Lung (tissue), 12 donors: Measurements from ENCODE around the gene GDAP1L1. TPM values are rescaled to one million over a fixed set of nuclear protein-coding genes. Genes with fewer than 3 reads are reported as not detected.
"Not testable (repeated sequence)": the region's sequence is repeated elsewhere in the genome, so short reads cannot be mapped to it uniquely, and the experiment has no call there.

ENCODE experiments used
- ATAC-seq: fragments of 200-7000 bp; cut with Tn5 transposase; one replicate; pipeline ENCODE4 v1.9.1; 2020; ENCODE audit warnings: moderate number of reproducible peaks; ENCODE audit not compliant: insufficient read depth, low FRiP score
- DNase-seq, 3 donors: peaks; one replicate each; pipeline ENCODE4 v3.0.0-alpha.2; 2013 to 2017
- H3K27ac ChIP-seq, 2 donors: one replicate each; pipeline ENCODE4 v1.5.1; 2013; ENCODE audit warnings: mild to moderate bottlenecking in 2 of 2, moderate library complexity in 2 of 2, control low read depth in 1 of 2, inconsistent platforms in 1 of 2, low read depth in 1 of 2, low read length in 1 of 2
- H3K27me3 ChIP-seq, 3 donors: one replicate each; pipeline ENCODE4 v1.5.1; 2013; ENCODE audit warnings: low read length in 2 of 3; ENCODE audit not compliant: control insufficient read depth in 3 of 3, insufficient read depth in 3 of 3
- H3K36me3 ChIP-seq, 4 donors: one replicate each; pipeline ENCODE4 v1.5.1; 2013; ENCODE audit warnings: low read length in 4 of 4, mild to moderate bottlenecking in 1 of 4, moderate library complexity in 1 of 4; ENCODE audit not compliant: control insufficient read depth in 4 of 4, insufficient read depth in 4 of 4
- H3K4me1 ChIP-seq, 5 donors: one replicate each; pipeline ENCODE4 v1.5.1; 2013; ENCODE audit warnings: low read length in 5 of 5, mild to moderate bottlenecking in 2 of 5, moderate library complexity in 1 of 5; ENCODE audit not compliant: control insufficient read depth in 5 of 5, insufficient read depth in 5 of 5
- H3K4me3 ChIP-seq: one replicate; pipeline ENCODE4 v1.5.1; 2013; ENCODE audit warnings: mild to moderate bottlenecking, control low read depth, moderate library complexity
- H3K9ac ChIP-seq, 2 donors: one replicate each; pipeline ENCODE4 v1.5.1; 2013; ENCODE audit warnings: low read length in 2 of 2, control low read depth in 1 of 2; ENCODE audit not compliant: insufficient read depth in 1 of 2
- H3K9me3 ChIP-seq, 4 donors: one replicate each; pipeline ENCODE4 v1.5.1; 2013; ENCODE audit warnings: low read length in 3 of 4, mild to moderate bottlenecking in 1 of 4, moderate library complexity in 1 of 4; ENCODE audit not compliant: control insufficient read depth in 4 of 4, insufficient read depth in 3 of 4
- CTCF ChIP-seq: IDR thresholded peaks from 2 replicates; pipeline ENCODE4 v1.5.1; 2012; ENCODE audit warnings: mild to moderate bottlenecking; ENCODE audit errors: control extremely low read depth, extremely low read depth
- WGBS, 2 donors: extraction: QIAGEN DNeasy Blood & Tissue Kit; methylation state at CpG; one replicate each; pipeline ENCODE4 v1.1.7; 2013; 5-methylcytosine and 5-hydroxymethylcytosine counted together
- polyA plus RNA-seq, 2 donors: library from polyadenylated mRNA; stranded (reverse); fragments of 200-250 nt; gene quantifications; one replicate each; pipeline ENCODE4 v1.2.1, GENCODE V29; 2013
- total RNA-seq, 2 donors: library from RNA; depleted of rRNA in 1 of 2; stranded (reverse); fragments of >200 nt in 1 of 2; gene quantifications; one replicate each; pipeline ENCODE4 v1.2.1, GENCODE V29; 2014 to 2021
- donor health status: control.
- donor health status: control.
- donor health status: Bipolar disorder and iron deficiency.
- donor health status: healthy.
- donor health status: DM: yes; HTN: yes; CAD: no.

GDAP1L1 gene
- total and polyA plus RNA-seq, 4 donors = 0.02 to 0.10 TPM; not detected in 2

- 95 to 97% methylated on average over 6 of the region's 6 CpGs for WGBS, 2 donors
- Histone ChIP-seq H3K4me3 (no peak overlapping the region), H3K27me3 (no peaks in the 10 kb centered on the region), H3K9me3 (peaks cover 0 to 3% (median 0%) of the 10 kb centered on the region in 4 donors), H3K36me3 (no peaks in the 10 kb centered on the region), H3K27ac (no peak overlapping the region), H3K9ac (no peak overlapping the region), H3K4me1 (peaks cover 0 to 2% (median 0%) of the 10 kb centered on the region in 5 donors)
- ATAC-seq = no peak
- no peak for TF ChIP-seq CTCF
- DNase-seq = no peak
Observed at GRCh38 chr20:44233436-44234016, 13.6 kb upstream of the GDAP1L1 start.

- no peak for DNase-seq
- no peaks in the 10 kb centered on the region for H3K27me3 ChIP-seq
- 86 to 93% methylated on average over 14 of the region's 14 CpGs for WGBS, 2 donors
- peaks cover 0 to 3% (median 0%) of the 10 kb centered on the region in 4 donors for H3K9me3 ChIP-seq
- H3K4me1 ChIP-seq = peaks cover 0 to 2% (median 0%) of the 10 kb centered on the region in 5 donors
- TF ChIP-seq CTCF = no peak
- H3K36me3 ChIP-seq = no peaks in the 10 kb centered on the region
- no peak overlapping the region for H3K27ac ChIP-seq
- H3K9ac ChIP-seq = no peak overlapping the region
- H3K4me3 ChIP-seq = no peak overlapping the region
- no peak for ATAC-seq
Observed at GRCh38 chr20:44234566-44235317, 12.4 kb upstream of the GDAP1L1 start.

GRCh38 chr20:44235702-44236101, 11.4 kb upstream of the GDAP1L1 start:
- Histone ChIP-seq H3K4me1 (peaks cover 0 to 2% (median 0%) of the 10 kb centered on the region in 5 donors), H3K4me3 (no peak overlapping the region), H3K27me3 (no peaks in the 10 kb centered on the region), H3K9me3 (peaks cover 0 to 3% (median 0%) of the 10 kb centered on the region in 4 donors), H3K9ac (no peak overlapping the region), H3K36me3 (no peaks in the 10 kb centered on the region), H3K27ac (no peak overlapping the region)
- 94 to 97% methylated on average over 2 of the region's 2 CpGs for WGBS, 2 donors
- no peak for TF ChIP-seq CTCF
- DNase-seq (no peak), ATAC-seq (no peak)

GRCh38 chr20:44236840-44237239, 10.3 kb upstream of the GDAP1L1 start:
- ATAC-seq = not testable (repeated sequence)
- 87 to 92% methylated on average over 2 of the region's 2 CpGs for WGBS, 2 donors

More at GRCh38 chr20:44236840-44237239, 10.3 kb upstream of the GDAP1L1 start:
- H3K36me3 ChIP-seq, H3K9ac ChIP-seq, H3K4me1 ChIP-seq, H3K27ac ChIP-seq, H3K9me3 ChIP-seq, H3K27me3 ChIP-seq, H3K4me3 ChIP-seq, DNase-seq: not testable (repeated sequence)
